GM21529 (cell line): ENCODE data around the gene RIN3.

ENCODE experiments used
- ATAC-seq: cut with Tn5 transposase; IDR thresholded peaks from one replicate; pipeline ENCODE4 v1.9.1; 2021; ENCODE audit not compliant: unreplicated experiment

The RIN3 gene

DNA sequence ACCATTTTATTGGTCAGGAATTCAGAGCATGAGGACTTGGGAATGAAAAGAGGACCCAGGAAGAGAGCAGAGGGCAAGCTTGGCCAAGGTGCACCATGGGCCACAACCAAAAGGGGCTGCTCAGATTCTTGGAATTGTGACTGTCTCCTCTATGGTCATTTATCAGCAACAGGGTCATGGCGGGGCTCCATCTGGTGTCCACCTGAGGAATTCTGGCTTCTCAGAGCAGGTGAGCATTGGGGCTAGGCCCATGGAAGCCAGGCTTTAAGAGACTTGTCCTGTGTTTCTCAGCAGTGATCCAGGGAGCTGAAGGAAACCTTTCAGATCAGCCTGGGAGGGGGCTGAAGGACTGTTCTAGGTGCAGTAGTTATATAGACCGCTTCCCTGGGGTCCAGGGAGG, 2.6 kb upstream of the RIN3 start:
- no peak for ATAC-seq

DNA sequence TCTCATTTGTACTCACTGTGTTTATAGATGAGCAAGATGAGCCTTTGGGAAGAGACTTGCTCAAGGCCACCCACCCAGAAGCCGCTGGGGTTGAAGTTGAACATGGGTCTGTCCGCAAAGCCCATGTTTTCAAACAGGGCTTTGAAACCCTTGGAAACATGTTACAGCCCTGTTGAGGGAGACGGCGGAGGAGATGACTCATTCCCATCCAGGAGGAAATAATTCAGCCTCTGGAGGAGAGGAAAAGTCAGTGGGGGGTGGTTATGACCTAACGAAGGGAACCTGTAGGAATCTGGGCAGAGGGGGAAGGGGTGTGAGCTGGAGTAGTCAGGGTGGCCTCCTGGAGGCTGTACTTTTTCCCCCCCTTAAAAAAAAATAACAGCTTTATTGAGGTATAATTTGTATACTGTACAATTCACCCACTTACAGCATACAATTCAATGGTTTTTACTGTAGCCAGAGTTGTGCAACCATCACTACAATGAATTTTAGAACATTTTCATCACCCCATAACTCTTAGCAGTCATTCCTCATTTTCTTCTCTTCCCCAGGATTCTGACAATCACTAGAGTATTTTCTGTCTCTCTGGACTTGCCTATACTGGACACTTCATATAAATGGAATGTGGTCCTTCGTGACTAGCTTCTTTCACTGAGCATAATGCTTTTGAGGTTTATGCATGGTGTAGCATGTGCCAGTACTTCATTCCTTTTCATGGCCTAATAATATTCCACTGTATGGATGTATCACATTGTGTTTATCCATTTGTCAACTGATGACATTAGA, 1.9 kb upstream of the RIN3 start:
- ATAC-seq, result no peak

DNA sequence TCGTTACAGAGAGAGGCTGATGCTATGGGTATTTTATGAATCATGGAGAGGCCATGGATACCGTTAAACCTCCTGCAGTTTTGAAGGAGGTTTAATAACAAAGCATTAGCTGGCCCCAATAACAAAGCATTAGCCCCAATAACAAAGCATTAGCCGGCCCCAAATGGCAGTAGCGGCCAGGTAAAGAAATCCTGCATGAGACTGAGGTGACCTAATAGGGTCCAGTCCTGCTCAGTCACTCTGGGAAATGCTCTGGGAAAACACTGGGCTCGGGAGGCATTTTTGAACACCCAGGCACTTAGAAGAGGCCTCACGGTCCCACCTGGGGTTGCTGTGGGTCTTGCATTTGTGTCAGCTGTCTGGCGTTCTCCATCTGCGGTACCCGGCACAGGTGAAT, 776 bp upstream of the RIN3 start:
- no peak for ATAC-seq

DNA sequence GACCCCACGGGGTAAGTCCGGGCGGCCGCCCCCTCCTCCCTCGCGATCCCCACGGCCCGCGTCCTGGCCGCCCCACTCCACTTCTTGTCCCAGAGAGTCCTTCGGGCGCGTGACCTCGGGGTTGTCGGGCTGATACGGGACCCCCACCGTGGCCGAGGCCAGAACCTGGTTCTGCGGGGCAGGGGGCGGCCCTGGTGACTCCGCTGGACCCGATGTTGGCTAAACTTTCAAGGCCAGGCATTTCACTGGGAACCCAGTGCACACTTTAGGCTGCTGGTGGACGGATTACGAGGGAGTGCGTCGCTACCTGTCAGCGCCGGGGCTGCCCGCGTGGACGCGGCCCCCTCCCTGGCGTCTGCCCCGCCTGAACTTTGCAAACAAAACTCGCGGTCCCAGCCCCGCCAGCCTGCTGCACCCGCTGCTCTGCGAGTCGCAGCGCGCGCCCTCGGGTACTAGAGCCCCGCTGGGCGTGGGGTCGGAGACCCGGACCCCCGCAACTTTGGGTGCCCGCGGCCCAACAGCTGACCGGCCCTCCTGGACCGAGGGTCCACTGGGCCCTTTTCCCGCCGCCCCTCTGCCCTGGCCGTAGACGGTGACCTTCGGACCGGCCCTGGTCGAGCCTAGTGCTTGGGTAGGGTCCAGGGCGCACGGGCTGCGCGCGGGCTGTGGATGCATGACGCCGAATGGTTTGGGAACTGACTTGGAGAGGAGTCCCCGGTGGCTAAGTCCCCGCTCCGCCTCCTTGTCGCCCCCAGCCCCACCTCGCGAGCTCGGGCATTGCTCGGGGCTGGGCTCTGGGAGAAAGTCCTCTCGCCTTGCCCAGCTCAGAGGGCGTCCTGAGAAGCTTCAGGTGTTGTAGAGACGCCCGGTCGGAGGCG, 624 bp downstream of the RIN3 start:
- peak; percentile 29 for ATAC-seq

DNA sequence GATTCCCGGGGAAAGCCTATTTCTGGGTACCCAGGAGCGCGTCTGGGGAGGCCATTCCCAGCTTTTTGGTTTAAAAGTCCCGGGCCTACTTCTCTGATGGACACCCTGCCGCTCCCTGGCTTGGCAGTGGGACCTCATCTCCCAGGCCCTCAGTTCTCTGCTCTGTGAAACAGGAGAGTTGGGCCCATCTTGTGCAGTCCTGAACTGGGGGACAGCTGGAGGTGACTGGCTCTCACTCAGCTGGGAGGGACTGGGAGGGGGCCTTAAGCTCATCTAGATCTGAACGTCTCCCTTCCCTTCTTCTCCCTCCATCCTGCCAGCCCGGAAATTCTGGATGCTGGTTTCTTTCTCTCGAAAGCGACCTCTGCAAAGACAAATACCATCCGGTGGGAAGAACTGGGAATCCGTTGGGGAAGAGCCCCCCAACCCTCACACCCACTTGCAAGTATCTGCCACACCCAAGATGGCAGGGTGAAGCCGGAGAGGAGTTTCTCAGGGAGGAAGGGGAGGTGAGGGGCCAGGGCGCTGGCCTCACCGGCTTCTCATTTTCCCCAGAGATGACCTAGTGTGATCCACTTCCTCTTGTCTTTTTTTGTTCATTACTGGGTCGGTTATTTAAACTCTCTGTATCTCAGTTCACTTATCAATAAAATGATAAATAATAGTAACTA, 1.4 kb downstream of the RIN3 start:
- ATAC-seq, result no peak

DNA sequence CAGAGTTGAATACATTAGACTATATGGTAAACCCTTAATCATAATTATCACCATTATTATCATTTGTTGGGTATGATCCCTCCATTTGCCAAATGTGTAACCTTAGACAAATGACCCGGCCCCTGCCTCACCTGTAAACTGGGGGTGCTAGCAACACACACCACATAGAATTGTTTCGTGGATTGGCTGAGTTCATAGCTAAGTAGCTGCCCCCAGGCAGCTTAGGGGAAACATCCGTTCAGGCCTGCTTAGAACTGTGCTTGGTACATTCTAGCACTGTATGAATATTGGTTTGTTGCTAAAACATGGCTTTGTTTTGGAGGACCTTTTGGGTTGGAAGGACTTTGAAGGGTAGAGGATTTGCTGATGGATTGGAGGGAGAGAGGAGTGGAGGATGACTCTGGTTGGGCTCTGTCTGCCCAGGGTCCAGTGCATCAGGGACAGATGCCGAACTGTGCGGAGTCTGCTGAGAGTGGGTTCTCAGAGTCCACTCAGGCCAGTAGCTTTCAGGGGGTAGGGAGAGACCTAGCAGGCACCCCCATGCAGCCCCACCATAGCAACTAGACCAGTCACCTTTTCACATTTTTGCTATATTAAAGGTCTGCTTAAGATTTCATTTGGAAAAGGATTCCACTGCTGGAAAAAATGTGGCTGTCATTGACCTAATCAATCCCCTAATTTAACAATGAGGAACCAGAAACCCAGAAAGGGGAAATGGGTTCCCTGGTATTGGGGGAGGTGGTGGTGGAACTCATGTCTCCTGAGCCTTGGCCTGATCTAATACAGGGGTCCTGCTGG, 2.2 kb downstream of the RIN3 start:
- no peak for ATAC-seq

DNA sequence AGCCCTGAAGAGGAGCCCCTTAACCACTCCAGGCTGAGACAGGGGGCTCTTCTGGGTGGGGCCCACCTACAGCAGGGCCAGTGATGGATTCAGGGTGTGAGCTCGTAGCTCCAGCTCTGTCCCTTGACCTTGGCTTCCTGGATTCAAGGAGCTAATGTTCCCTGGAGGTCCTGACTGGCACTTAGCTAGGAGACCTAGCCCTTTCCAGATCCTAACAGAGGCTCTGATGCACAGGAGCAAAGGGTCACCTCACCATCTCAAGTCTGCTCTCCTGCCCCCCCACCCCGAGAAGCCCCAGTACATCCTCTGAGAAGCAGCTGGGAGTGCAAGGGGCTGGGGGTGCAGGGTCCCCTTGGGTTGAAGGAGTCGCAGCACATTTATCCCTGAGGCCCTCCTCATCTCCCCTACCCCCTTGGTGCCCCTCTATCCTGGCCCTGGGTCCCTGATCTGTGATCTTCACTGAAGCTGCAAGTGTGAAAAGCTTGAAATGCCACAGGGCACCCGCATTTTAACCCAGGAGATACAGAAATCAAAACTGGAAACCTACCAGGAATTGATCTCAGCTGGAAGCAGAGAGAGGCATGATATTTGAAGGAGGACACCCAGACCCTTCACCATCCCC, 2.9 kb downstream of the RIN3 start:
- ATAC-seq, result no peak

DNA sequence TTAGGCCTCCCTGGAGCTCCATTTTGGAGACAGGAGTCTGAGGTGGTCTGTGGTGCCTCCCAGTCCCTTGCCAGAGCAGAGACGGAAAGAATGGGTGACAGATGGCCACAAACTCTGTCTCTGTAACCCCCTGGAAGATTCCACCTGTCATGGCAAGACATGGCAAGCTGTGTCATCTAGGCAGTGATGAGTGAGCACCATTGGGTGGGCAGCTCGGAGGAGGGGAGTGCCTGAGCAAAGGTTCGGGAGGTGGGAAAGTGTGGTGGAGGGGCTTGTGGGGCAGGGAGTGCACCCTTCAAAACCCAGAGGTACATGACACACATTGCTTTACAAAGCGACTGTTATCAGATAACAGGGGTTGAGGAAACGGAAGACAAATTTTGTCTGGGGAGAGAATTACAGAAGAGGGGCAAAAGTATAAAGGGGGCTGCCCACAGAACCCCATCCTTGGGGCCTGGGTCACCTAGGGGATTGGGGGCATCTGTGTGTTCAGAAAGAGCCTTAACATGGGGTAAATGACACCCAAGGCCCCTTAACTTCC, 3.5 kb downstream of the RIN3 start:
- no peak for ATAC-seq

DNA sequence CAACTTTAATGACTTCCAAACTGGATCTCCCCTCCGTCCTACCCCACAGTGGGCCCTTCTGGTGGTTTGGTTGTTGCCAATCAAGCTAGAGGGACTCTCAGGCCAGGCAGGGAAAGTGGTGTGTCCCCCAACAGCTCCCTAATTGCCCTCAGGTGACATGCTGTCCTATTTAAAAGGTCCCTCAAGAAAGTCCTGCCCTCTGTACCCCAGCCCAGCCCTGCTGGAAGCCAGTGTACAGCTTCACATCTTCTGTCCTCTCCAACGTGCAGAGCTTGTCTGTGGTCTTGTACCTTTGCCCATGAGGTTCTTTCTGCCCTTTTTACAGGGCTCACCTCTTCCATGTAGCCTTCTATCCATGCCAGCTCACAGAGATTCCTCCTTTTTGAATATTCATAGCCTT, 4.2 kb downstream of the RIN3 start:
- ATAC-seq, result no peak

DNA sequence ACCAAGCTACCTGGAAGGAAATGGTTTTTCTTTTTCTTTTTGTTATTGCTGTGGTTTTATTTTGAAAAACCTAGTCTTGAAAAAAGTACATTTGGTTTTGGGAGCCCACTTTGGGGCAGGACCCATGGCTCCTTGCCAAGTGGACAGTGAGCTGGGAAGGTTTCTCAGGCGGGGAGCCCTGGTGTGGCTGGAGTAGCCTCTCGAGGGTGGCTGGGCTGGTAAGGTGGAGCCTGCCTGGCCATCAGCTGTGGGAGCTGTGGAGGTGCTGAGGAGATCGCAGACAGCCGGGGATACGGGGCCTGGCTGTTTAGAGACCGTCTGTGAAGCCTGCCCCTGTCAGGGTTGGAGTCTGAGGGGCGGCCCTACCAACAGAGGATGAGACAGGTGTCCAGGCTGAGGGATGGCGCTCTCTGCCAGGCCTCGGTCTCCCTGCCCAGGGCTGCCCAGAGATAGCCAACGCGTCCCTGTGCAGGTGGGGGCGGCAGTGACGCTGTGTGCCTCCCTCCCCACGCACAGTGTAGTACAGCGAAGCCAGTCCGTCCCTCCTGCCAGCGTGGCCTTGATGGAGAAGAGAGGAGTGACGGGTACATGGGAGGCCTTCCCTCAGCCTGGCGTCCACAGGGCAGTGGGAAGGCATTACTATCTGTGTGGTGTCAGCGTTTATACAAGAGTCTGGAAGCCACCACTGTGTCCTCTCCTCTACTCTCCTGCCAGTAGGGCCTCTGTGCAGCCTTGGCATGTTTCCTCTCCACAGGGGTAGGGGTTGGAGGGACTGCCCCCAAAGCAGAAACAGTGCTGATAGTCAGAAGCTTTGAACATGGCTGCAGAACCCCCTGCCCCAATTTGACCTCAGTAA, 5.9 kb downstream of the RIN3 start:
- no peak for ATAC-seq

DNA sequence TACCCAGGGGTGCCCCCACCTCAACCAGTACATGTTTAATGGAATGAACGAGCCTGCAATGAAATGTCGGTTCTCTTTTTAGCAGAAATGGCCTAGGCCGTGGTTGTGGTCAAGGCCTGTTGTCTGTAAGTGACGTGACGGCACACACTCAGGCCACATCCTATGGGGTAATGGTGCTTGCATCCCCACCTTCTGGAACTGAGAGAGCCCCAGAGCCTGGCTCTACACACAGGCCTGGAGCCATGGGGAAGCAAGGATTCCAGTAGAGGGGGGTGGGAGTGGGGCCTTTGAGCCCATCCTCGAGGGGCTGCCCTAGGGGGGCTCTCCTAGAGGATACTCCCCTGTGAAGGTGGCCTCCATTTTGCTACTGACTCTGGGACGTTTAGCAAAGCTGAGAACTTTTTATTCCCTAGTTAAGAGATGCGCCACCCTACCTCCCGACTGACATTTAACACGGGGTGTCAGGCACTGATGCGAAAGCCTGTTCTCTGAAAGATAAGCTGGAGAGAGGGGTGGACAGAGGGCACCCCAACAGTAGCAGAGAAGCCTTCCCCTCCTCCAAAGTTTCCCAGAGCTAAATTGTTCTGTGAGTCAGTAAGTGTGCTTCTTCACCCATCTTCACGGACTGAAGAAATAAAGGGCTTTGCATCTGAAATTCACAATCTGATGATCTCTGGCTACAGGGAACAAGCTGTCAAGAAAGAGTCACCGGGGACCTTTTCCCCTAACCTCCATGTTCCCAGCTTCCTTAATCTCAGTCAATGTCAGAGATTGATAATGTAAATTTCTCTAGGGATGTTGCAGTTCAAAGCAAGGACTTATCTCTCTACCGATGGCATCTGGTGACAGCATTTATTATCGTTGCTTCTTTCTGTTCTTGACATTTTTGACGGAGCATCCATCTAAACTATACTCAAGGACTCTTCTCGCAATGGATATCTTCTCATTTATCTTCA, 6.8 kb downstream of the RIN3 start:
- ATAC-seq, result no peak

DNA sequence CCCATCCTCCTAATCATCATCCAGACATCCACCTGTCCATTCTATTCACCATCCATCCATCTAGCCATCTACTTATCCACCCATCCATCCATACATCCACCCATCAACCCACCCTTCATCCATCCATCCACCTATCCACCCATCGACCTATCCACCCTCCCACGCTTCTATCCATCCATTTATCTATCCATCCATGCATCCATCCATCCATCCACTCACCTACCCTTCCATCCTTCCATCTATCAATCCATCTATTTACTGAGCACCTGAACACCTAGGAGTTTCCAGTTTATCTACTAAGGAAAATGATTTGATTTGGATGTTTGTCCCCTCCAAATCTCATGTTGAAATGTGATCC, 7.5 kb downstream of the RIN3 start:
- ATAC-seq, result no peak

DNA sequence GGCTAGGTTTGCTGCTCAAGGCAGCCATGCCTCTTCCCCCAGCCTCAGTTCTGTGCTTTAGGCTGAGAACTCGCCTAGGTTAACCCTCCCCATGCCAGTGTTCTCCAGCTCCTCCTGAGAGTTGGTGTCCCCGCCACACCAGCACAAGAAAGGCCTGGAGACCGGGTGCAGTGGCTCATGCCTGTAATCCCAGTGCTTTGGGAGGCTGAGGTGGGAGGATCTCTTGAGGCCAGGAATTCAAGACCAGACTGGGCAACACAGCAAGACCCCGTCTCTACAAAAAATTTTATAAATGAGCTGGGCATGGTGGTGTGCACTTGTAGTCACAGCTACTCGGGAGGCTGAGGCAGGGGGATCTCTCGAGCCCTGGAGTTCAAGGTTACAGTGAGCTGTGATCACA, 10.2 kb downstream of the RIN3 start:
- ATAC-seq, result no peak

DNA sequence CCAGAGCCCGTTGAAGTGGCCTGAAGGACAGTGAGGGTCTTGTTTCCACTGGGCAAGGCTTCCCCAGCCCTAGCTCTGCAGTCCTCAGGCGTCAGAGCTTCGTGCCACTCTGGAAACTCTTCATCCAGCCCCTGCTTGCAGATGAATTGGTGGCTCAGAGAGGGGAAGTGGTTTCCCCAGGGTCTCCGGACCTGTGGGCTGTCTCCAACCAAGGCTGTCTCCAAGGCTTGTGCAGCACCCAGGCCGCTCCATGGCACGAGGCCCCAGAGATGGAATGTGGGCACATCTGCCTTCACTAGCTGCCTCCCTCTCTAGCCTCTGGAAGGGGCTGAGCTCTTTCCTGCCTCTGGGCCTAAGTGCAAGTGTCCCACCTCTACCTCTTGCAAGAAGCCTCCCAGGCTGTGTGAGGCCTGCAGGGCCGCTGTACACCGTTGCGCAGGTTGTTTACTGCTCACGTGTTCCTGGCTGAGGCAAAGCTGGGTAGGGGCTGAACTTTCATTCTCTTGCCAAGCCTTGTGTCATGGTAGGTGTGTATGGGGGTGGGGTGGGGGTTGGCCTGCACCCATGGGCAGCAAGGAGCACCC, 11.1 kb downstream of the RIN3 start:
- no peak for ATAC-seq

DNA sequence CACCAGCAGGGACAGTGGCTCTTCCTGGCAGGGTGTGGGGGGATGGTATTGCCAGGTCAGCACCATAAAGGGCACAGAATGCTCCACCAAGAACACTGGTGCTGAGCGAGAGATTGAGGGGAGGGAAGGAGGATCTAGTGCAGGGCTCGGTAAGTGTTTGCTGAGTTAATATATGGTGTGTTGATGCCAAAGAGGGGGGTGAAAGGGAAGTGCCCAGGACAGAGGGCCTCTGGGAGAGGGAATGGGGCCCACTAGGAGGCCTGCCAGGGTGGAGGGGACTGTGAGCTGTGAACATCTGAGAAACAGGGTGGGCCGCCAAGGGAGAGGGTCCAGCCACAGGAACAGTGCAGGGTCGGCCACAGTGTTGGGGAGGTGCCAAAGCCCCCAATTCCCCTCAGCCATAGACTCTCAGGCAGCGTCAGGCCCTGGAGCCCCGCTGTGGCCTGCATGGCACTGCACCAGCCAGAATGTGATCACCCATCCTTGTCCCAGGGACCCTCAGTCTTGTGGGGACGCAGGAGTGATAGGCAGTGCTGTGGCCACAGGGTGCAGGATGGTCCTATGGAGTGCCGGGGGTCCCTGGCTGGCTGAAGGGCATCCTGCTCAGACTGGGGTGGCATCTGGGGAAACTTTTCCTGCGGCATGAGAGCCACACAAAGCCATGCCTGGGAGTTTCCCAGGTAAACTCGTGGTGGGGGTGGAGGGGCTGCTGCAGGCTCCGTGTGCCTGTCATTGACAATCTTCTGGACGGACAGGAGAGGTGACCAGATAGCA, 11.9 kb downstream of the RIN3 start:
- no peak for ATAC-seq

DNA sequence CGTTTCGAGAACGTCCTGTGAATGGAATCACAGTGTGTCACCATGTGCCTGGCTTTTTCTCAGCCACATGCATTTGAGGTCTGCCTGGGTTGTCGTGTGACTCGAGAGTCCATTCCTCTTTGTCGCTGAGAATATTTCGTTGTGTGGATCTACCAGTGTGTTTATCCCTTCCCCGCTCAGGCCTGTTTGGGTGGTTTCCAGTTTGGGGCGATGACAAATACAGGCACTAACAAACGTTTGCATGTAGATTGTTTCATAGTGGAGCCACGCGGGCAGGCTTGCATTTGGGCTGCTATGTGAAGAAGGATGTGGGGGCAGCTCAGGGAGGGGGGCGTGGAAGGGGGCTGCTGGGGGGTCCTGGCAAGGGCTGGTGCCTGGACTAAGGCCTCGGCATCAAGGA, 14.1 kb downstream of the RIN3 start:
- ATAC-seq, result no peak

DNA sequence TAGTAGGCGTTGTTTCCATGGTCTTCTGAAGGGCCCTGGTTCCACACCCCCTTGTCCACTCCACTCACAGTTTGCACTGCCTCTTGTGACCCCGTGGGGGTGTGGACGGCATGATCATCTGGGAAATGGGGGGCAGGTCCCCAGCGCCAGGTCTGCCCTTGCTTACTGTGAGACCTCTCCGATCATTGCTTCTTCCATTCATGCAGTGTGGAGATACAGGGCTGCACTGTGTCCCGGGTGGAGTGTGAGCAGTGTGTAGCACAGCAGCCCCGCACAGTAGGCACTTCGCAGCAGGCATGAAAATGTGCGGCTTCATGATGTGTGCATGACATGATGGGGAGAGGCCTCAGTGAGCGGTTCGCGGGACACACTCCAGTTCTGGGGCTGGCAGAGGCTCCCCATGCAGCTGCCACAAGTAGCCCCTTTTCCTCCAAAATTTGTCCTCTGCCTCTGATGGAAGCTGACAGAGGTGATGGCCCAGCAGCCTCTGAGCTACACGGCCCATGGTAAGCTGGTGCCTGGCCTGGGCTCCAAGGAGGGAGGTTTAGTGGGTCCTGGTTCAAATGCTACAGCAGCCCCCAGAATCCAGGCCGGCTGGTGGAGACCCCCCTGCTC, 15.0 kb downstream of the RIN3 start:
- no peak for ATAC-seq
